ENCODE data around the gene RAMP1.

Gene RAMP1

DNA sequence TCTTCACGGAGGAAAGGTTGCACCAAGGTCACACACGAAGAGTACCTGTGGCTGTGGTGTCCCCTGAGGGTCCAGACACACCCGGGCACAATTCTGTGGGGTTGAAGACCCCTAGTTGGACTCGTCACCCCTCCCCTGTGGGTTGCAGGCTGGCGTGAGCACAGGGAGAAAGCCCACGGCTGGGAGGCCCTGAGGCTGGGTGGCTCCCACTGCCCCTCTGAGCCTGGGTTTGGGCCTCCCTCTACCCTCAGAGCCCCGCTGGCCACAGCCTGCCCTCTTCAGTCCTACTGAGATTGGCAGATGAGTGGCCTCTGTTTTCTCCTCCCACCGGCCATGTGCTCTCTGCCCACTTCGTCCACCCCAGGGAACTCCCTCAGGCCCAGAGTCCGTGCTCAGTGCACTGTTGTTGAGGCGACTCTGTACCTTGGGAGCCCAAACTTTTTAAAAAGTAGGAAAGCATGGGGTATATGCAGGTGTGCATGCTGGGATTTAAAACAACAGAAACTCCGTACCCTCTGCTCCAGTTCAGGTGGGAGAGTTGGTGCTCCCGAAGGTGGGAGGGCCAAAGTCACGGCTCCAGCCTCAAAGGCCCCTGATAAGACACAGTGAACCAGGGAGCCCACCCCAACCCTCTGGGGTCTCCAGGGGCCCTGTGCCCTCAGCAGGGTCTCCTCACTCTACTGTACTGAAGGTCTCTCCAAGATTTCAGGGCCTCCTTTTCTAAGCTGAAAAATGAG is 19.1 kb downstream of the RAMP1 start:
- no peak for DNase-seq

DNA sequence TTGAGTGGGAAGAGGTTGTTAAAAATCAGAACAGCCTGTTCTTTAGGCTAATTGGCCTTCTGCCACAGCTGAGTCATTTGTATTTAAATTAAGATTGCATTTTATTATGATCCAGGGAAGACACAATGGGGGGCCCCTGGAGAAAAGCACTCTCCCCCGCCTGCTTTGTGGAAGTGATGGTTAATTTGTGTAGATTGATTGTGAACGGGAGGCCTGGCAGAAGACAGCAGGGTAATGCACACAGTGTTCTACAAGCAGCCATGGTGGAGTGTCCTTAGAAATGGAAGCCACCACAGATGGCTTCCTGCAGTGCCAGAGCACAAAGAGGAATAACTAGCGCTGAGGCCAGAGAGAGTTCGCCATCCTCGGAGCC is 19.6 kb downstream of the RAMP1 start:
- peak; percentile 16 for DNase-seq

- DNase-seq, result no peak
These were observed 20.7 kb downstream of the RAMP1 start for GRCh38 chr2:237879991-237880560.

DNA sequence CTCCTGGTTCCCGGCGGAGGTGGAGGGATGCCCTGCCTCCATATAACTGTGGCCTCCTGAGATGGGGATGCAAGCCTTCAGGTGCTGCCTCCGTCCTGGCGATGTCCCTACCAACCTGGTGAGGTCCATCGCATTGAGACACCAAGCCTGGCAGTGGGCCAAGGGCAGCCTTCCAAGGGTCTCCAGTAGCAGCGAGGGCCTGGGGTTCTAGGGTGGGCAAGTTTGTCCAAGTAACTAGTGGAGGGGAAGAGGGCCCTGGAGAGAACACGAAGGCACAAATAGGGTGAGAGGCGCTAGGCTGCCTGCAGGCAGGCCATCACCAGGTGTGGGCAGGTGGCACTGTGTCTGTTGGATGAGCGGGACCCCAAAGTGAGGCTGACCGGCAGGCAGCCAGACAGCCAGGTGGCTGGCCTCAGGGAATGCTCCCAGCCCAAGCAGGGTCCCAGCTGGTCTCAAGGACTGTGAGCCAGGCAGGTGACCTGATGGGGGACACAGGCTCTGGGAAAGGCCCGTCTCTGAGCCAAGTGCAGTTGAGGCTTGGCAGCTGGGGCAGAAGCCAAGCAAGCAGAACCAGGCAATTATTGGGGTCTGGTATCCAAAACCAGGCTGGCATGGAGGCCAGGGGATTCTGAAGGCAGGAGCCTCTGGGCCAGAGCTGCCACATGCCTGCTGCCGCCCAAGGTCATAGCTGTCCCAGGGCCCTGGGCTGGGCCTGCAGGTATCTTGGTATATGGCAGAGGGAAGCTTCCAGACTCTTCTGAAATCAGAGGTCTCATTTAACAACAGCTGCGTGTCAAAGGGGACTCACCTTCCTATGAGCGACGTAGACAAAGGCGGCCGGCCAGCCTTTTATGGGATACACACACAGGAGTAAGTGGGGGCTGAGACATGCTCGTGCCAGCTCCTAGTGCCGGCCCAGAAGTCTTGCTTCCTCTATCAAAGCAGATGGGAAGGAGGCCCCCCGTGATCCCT is 23.4 kb downstream of the RAMP1 start:
- no peak for DNase-seq

DNA sequence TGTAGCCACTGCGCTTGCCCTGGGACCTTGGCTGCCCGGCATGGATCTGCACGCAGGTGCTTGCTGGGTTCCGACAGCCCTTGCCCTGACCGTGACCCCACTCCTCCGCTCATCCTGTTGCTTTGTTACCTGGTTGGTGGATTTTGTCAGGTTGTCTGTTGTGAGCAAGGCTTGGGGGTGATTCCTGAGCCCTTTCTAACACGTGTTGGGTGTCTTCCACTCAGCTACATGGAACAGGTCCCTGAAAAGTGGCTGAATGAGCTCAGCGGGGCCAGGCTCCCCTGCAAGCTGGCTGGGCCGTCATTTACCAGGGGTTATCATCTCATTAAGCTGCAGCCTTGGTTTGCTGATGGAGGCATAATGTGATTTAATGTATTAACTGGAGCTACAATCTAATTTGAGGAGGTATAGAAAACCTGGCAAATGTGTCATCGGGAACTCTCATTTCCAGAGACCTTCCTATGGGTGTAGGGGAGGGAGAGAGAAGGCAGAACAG is 24.6 kb downstream of the RAMP1 start:
- DNase-seq, result no peak

- DNase-seq, result no peak
These were observed 25.3 kb downstream of the RAMP1 start for GRCh38 chr2:237884681-237885080.

- DNase-seq, result no peak
These were observed 25.9 kb downstream of the RAMP1 start for GRCh38 chr2:237885111-237885930.

DNA sequence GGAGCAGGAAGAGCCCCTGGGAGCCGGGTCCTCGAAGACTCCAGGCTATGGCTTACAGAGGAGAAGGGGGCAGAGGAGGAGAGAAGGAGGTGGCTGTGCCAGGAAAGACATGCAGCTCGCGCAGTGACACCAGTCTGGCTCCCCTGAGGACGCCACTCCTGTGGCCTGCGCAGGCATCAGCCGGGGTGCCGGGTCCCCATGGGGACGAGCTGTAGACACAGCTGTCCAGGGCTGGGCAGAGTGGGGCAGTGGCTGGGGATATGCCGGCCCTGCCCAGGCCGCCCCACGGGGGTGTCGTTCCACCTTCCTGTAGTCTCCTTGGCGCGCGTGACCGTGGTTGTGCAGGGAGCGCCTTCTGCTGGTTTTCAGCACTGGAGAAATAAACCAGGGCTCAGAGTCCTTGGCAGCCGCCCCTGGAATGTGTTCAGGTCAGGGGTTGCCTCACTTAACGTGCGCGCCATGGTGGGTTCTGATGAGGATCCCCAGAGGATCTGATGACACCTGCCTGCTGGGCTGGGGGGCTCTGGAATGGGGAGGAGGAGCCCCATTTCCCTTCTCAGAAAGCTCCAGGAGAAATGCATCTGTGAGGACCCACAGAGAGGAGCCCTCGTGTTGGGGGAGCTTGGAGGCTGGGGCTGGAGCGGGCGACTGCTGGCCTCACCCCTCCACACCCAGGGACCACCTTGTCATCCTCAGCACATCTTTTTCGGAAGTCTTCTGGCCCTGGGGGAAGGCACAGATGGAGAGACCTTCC is 26.7 kb downstream of the RAMP1 start:
- DNase-seq, result no peak

GRCh38 chr2:237886685-237887481 is 27.5 kb downstream of the RAMP1 start:
- DNase-seq, result no peak

GRCh38 chr2:237888389-237888788 is 29.0 kb downstream of the RAMP1 start:
- DNase-seq, result no peak

DNA sequence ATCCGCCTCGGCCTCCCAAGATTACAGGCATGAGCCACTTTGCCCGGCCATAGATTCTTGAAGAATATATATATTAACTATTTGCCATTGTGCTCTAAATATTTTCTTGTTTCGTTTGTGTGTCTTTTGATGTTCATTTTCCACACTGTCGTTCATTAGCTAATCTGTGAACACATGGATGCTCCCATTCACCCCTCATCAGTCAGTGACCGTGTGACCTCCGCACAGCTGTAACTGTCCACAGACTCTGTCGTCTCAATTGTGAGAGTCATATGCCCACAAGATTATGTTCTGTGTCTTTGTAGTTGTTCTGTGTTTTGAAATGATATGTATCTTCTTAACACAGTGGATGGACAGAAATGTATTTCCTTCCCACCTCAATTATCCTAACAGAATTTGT is 29.6 kb downstream of the RAMP1 start:
- DNase-seq, result no peak

GRCh38 chr2:237889811-237890210 is 30.4 kb downstream of the RAMP1 start:
- DNase-seq, result no peak

- peak; percentile 22 for DNase-seq
These were observed 33.1 kb downstream of the RAMP1 start for GRCh38 chr2:237892478-237892877.

- DNase-seq, result peak; percentile 30
These were observed 33.7 kb downstream of the RAMP1 start for GRCh38 chr2:237892984-237893595.

DNA sequence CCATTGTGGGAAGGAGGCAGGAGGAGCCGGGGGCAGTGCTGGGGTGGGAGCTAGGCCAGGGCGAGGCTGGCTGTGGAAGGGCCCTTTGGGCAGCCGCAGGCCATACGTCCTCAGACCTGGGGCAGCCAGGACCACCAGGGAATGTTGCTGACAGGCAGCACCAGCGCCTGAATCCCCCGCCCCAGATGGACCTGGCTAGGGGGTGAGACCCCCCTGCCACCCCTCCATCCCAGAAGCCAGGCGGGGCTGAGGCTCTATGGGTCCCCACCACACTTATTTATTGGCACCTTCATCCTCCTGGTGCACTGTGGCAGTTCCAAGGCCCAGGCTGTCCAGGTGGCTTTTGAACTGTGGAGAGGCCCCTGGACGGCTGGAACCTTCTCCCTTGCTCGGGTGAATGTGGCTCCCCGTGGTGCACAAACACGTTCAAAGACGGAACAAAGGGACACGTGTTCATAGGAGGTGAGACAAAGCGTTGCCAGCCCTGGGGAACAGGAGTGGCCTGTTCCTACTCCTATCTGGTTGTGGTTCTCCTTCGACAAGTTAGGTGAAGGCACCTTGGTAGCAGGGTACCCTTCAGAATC is 35.1 kb downstream of the RAMP1 start:
- no peak for DNase-seq

GRCh38 chr2:237894986-237895543 is 35.6 kb downstream of the RAMP1 start:
- DNase-seq, result no peak

GRCh38 chr2:237895544-237896506 is 36.4 kb downstream of the RAMP1 start:
- no peak for DNase-seq

- DNase-seq, result no peak
These were observed 37.1 kb downstream of the RAMP1 start for GRCh38 chr2:237896507-237896892.

DNA sequence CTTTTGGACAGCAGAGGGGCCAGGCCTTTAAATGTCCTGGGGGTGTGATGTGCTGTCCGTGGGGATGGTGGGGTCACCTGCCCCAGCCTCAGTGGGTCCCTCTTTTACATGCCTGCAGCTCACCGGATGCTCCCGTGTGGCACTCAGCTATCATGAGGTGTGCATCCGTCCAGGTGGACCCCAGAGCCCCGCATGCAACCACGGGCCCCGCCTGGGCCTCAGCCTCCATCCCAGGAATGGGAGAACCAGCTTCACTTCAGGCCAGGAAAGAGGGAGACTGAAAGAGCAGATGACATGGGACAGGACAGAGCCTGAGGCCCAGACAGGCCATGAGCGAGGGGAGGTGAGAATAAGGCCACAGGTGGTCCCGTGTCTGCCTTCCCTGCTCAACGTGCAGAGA is 37.5 kb downstream of the RAMP1 start:
- no peak for DNase-seq

Data from DMS79 treated with DMSO at 0.1 percent for 48 hours (cell line).